ENCODE results near the gene CYP1A1. TPM values are rescaled to one million over a fixed set of nuclear protein-coding genes. Genes with fewer than 3 reads are reported as not detected.
A peak's percentile ranks its signal among the peaks of the same experiment; 100 is the strongest.

CYP1A1 gene
- total and polyA plus RNA-seq, 2 of the 13 experiments (the other 11 are each of a cell fraction or from before 2014, with no cell fraction given), result 7.9 to 8.0 TPM

DNA sequence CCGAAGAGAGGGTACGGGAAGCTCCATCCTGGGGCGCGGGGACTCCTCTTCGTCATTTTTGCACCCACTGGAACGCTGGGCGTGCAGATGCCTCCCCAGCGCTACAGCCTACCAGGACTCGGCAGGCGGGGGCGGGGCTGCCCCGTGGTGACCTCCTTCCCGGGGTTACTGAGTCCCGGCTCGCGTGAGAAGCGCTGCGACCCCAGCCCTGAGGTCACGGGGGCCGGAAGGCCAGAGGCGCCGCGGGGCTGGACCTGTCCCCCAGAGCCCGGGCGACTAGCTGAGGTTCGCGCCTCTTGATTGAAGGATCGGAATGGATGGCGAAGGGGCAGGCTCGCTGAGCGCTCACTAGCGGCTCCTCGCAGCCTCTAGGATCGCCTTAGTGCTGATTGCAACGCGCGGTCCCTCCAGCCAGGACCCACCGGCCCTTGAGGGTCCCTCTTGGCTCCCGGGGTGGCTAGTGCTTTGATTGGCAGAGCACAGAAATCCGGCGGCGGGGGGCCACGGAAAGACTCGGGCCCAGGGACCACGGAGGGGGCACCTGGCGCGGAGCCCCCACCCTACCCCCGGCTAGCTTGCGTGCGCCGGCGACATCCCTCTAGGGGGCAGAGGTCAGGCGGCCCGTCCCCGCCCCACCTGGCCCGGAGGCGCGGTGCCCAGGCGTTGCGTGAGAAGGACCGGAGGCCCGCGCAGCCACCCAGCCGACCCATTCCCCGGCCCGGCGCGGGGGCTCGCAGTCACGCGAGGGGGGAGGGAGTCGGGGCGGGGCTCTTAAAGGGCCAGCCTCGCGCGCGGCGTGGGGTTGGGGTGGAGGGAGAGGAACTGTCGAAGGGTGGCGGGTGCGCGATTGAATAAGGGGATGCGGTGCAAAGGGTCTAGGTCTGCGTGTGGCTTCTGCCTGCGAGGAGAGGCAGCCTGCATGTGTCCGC, 781 bp upstream of the CYP1A1 start (continued):
- TF ChIP-seq MAZ (IDR thresholded peaks at IDR 0.05; ENCODE audit: borderline replicate concordance, low read depth, low read length) (0 out of 2 replicates have a peak, but pooled peaks have one; percentile 33), MAZ (CRISPR knock-in tag; IDR thresholded peaks at IDR 0.05; ENCODE audit: low read depth) (peak; percentile 41; the same call in 1 of the 2 replicates), ZNF713 (CRISPR knock-in tag; IDR thresholded peaks at IDR 0.05) (no peak; the same call in 1 of the 2 replicates), ZNF747 (CRISPR knock-in tag; IDR thresholded peaks at IDR 0.05; ENCODE audit: borderline replicate concordance) (no peak), THYN1 (CRISPR knock-in tag; IDR thresholded peaks at IDR 0.05; ENCODE audit: borderline replicate concordance, low read depth) (no peak), ZNF816 (CRISPR knock-in tag; IDR thresholded peaks at IDR 0.05; ENCODE audit: borderline replicate concordance) (peak; percentile 85), KMT2B (CRISPR knock-in tag; IDR thresholded peaks at IDR 0.05) (0 out of 2 replicates have a peak, but pooled peaks have one; percentile 24), IRF2 (CRISPR knock-in tag; IDR thresholded peaks at IDR 0.05) (no peak), IRX3 (CRISPR knock-in tag; IDR thresholded peaks at IDR 0.05; ENCODE audit: borderline replicate concordance, low read depth) (no peak), ZBTB14 (CRISPR knock-in tag; IDR thresholded peaks at IDR 0.05) (no peak), HDAC1 (CRISPR knock-in tag; IDR thresholded peaks at IDR 0.05) (peak; percentile 85), ZNF552 (CRISPR knock-in tag; IDR thresholded peaks at IDR 0.05; ENCODE audit: borderline replicate concordance) (peak; percentile 2; the same call in 1 of the 2 replicates), KDM5A (IDR thresholded peaks at IDR 0.05; ENCODE audit: borderline replicate concordance, low read length) (no peak), SKI (IDR thresholded peaks at IDR 0.05; ENCODE audit: partially characterized antibody) (peak; percentile 12), KAT8 (CRISPR knock-in tag; IDR thresholded peaks at IDR 0.05) (peak; percentile 18; the same call in 1 of the 2 replicates), ONECUT2 (CRISPR knock-in tag; IDR thresholded peaks at IDR 0.05) (no peak), ZFP36L1 (CRISPR knock-in tag; IDR thresholded peaks at IDR 0.05) (no peak), HNRNPL (IDR thresholded peaks at IDR 0.05; ENCODE audit: low read depth, low read length) (no peak), GATA4 (IDR thresholded peaks at IDR 0.05; ENCODE audit: borderline replicate concordance, low read depth) (no peak), ZNF704 (CRISPR knock-in tag; IDR thresholded peaks at IDR 0.05; ENCODE audit: borderline replicate concordance) (no peak), ZNF543 (CRISPR knock-in tag; IDR thresholded peaks at IDR 0.05) (no peak), ZFAT (CRISPR knock-in tag; conservative IDR thresholded peaks at IDR 0.05) (no peak), POLR2AphosphoS5 (IDR thresholded peaks at IDR 0.05; ENCODE audit: low read depth, low read length) (peak; percentile 22; the same call in 1 of the 2 replicates), ZNF670 (CRISPR knock-in tag; IDR thresholded peaks at IDR 0.05; ENCODE audit: borderline replicate concordance) (peak; percentile 91), ZNF251 (CRISPR knock-in tag; IDR thresholded peaks at IDR 0.05) (no peak), EZH2 (conservative IDR thresholded peaks at IDR 0.05; ENCODE audit: low read depth, low read length) (no peak)
